Right lobe of liver (tissue), 4 donors: ENCODE data around the gene RHBDF1.

Source experiments
- CTCF ChIP-seq, 4 donors: fragments of 200-600 bp in 3 of 4; fragments of 450-650 bp in 1 of 4; IDR thresholded peaks; one replicate each; pipeline versions ENCODE4 v1.5.1 to v1.8.0; 2016 to 2022; ENCODE audit warnings: antibody characterized with exemption in 4 of 4, mild to moderate bottlenecking in 2 of 4
- POLR2A ChIP-seq: fragments of 450-650 bp; IDR thresholded peaks from one replicate; pipeline ENCODE4 v1.6.1; 2017; ENCODE audit warnings: antibody characterized with exemption, mild to moderate bottlenecking
- donor health status: DM: no; HTN: no; CAD: no.
- donor health status: DM: no; HTN: no; CAD: no.
- donor health status: DM: no; HTN: yes; CAD: no.

GRCh38 chr16:75580-76501 is 3.4 kb upstream of the RHBDF1 start:
- TF ChIP-seq CTCF (IDR thresholded peaks at IDR 0.05) (no peak), POLR2A (no peak)
